Ovary (tissue), 9 donors: ENCODE results near the gene SPECC1. TPM values are rescaled to one million over a fixed set of nuclear protein-coding genes. Genes with fewer than 3 reads are reported as not detected.

Experiments used
- DNase-seq, 5 donors: peaks; one replicate each; pipeline ENCODE4 v3.0.0-alpha.2; 2019 to 2020
- H3K27ac ChIP-seq, 2 donors: fragments of 200-600 bp; one replicate each; pipeline versions ENCODE4 v1.5.1 to v1.8.0; 2019 to 2022
- H3K27me3 ChIP-seq: fragments of 200-600 bp; one replicate; pipeline ENCODE4 v1.8.0; 2022
- H3K36me3 ChIP-seq: fragments of 200-600 bp; sonication (generic); one replicate; pipeline ENCODE4 v1.5.1; 2019
- H3K4me1 ChIP-seq: one replicate; pipeline ENCODE4 v1.8.1; 2013; ENCODE audit warnings: mild to moderate bottlenecking, moderate library complexity; ENCODE audit not compliant: insufficient read depth
- H3K4me3 ChIP-seq: fragments of 200-600 bp; sonication (generic); one replicate; pipeline ENCODE4 v1.5.1; 2017
- H3K9me3 ChIP-seq, 2 donors: fragments of 200-600 bp in 1 of 2; sonication (generic) in 1 of 2; one replicate each; pipeline versions ENCODE4 v1.5.1 to v1.8.1; 2013 to 2019; ENCODE audit warnings: mild to moderate bottlenecking in 1 of 2, moderate library complexity in 1 of 2
- CTCF ChIP-seq, 3 donors: fragments of 450-650 bp in 2 of 3; fragments of 200-600 bp in 1 of 3; IDR thresholded peaks; one replicate each; pipeline versions ENCODE4 v1.5.1 to v1.8.0; 2016 to 2022; ENCODE audit warnings: antibody characterized with exemption in 3 of 3, mild to moderate bottlenecking in 1 of 3
- EP300 ChIP-seq: sonication (generic); formaldehyde crosslinking; IDR thresholded peaks from one replicate; pipeline ENCODE4 v1.6.1; 2017; ENCODE audit warnings: antibody characterized with exemption
- POLR2A ChIP-seq: fragments of 450-650 bp; IDR thresholded peaks from one replicate; pipeline ENCODE4 v1.6.1; 2017; ENCODE audit warnings: antibody characterized with exemption, mild to moderate bottlenecking, moderate library complexity
- WGBS, 3 donors: extraction: QIAGEN DNeasy Blood & Tissue Kit in 1 of 3; methylation state at CpG; one replicate each; pipeline versions ENCODE4 v1.1.5 to v1.1.7; 2013 to 2017; 5-methylcytosine and 5-hydroxymethylcytosine counted together
- intact Hi-C, 4 donors: fragments of 100-400 bp; cut with DNase I; formaldehyde crosslinking; loops; one replicate each; pipeline versions ENCODE4 v1.11.0 to v1.15.1; 2022 to 2023
- polyA plus RNA-seq, 2 donors: library from polyadenylated mRNA; stranded (reverse); fragments of 200-250 nt in 1 of 2; fragments of 350-450 nt in 1 of 2; fragmentation: Illumina TruSeq in 1 of 2; extraction: RNeasy Lipid Tissue Mini Kit (QIAGEN cat#74804) in 1 of 2; gene quantifications; one replicate each; pipeline ENCODE4 v1.2.3, GENCODE V29; 2013 to 2014
- total RNA-seq, 7 donors: library from RNA; depleted of rRNA in 2 of 7; stranded (reverse); fragments of >200 nt in 2 of 7; fragmentation: NEBNext Ultra II Directional in 3 of 7; extraction: Animal tissue kit (Norgen Biotek cat#: 25700) in 3 of 7; gene quantifications; one replicate each; pipeline versions ENCODE4 v1.1.0 to v1.2.4, GENCODE V29; 2016 to 2023
- donor health status: DM: no; HTN: no; CAD: no; lungs with moderate emphysema.
- donor health status: DM: no; HTN: no; CAD: no.
- donor health status: Bipolar disorder and iron deficiency.
- donor health status: DM: yes; HTN: yes; CAD: no.
- donor health status: DM: no; HTN: no; CAD: no.
- donor health status: DM: yes; HTN: yes; CAD: no.

The SPECC1 gene
- total and polyA plus RNA-seq, 9 donors: 34.7 to 86.5 (median 66.1) TPM

- H3K27ac ChIP-seq: no peak overlapping the region
Observed at GRCh38 chr17:20120836-20121235, 111.7 kb downstream of the SPECC1 start.

GRCh38 chr17:20121359-20122253, 112.4 kb downstream of the SPECC1 start:
- Histone ChIP-seq H3K27ac (no peak overlapping the region), H3K4me3 (no peak overlapping the region), H3K27me3 (no peaks in the 10 kb centered on the region), H3K4me1 (peaks cover 5% of the 10 kb centered on the region), H3K36me3 (no peaks in the 10 kb centered on the region), H3K9me3 (no peaks in the 10 kb centered on the region)
- intact Hi-C loops: loop anchor here in 3 of 4 donors (5.0 to 10.0 kb wide), 5 partner anchors 93 to 196 kb away; no protein-coding TSS in a partner anchor
- 40 to 56% (median 42%) methylated on average over 11 of the region's 11 CpGs for WGBS, 3 donors
- peak; percentile 59 to 79 (median 77) for DNase-seq
- TF ChIP-seq CTCF (IDR thresholded peaks at IDR 0.05) (peak; percentile 83 to 86 (median 83)), POLR2A (no peak), EP300 (no peak)

More at GRCh38 chr17:20120836-20121235, 111.7 kb downstream of the SPECC1 start:
- intact Hi-C loops: loop anchor here in 3 of 4 donors (5.0 to 10.0 kb wide), 5 partner anchors 94 to 196 kb away; no protein-coding TSS in a partner anchor
- no peaks in the 10 kb centered on the region for H3K9me3 ChIP-seq
- H3K36me3 ChIP-seq: no peaks in the 10 kb centered on the region
- H3K4me1 ChIP-seq: peaks cover 5% of the 10 kb centered on the region
- H3K4me3 ChIP-seq: no peak overlapping the region
- H3K27me3 ChIP-seq: no peaks in the 10 kb centered on the region
- no peak for TF ChIP-seq EP300
- 33 to 49% (median 39%) methylated on average over 3 of the region's 3 CpGs for WGBS, 3 donors
- DNase-seq: no peak

GRCh38 chr17:20122254-20122879, 113.2 kb downstream of the SPECC1 start:
- 69 to 79% (median 74%) methylated on average over 8 of the region's 8 CpGs for WGBS, 3 donors
- H3K9me3 ChIP-seq: no peaks in the 10 kb centered on the region
- no peak overlapping the region for H3K4me3 ChIP-seq
- TF ChIP-seq CTCF (IDR thresholded peaks at IDR 0.05): no peak
- TF ChIP-seq POLR2A: no peak
- TF ChIP-seq EP300: no peak
- H3K27ac ChIP-seq: no peak overlapping the region
- no peaks in the 10 kb centered on the region for H3K36me3 ChIP-seq
- intact Hi-C loops: loop anchor here in 3 of 4 donors (5.0 to 10.0 kb wide), 5 partner anchors 92 to 195 kb away; no protein-coding TSS in a partner anchor
- H3K4me1 ChIP-seq: peaks cover 5% of the 10 kb centered on the region
- no peaks in the 10 kb centered on the region for H3K27me3 ChIP-seq
- peak in 1 of 5 donors; percentile 56 for DNase-seq

- H3K4me1 ChIP-seq: peaks cover 5% of the 10 kb centered on the region
- DNase-seq: no peak
- WGBS, 3 donors: 68 to 74% (median 71%) methylated on average over 4 of the region's 4 CpGs
Observed at GRCh38 chr17:20123209-20123608, 114.0 kb downstream of the SPECC1 start.

More at GRCh38 chr17:20123209-20123608, 114.0 kb downstream of the SPECC1 start:
- no peaks in the 10 kb centered on the region for H3K36me3 ChIP-seq
- no peaks in the 10 kb centered on the region for H3K9me3 ChIP-seq
- no peak overlapping the region for H3K27ac ChIP-seq
- TF ChIP-seq POLR2A (no peak), CTCF (IDR thresholded peaks at IDR 0.05) (no peak), EP300 (no peak)
- no peak overlapping the region for H3K4me3 ChIP-seq
- intact Hi-C loops: loop anchor here in 3 of 4 donors (5.0 to 10.0 kb wide), 5 partner anchors 92 to 194 kb away; no protein-coding TSS in a partner anchor
- no peaks in the 10 kb centered on the region for H3K27me3 ChIP-seq
